ENCODE measurements around the gene LPCAT3. TPM values are rescaled to one million over a fixed set of nuclear protein-coding genes. Genes with fewer than 3 reads are reported as not detected.

Gene LPCAT3
- total and polyA plus RNA-seq, 2 of the 4 experiments (the other 2 are of a cell fraction), result 7.0 to 18.6 TPM

- POLR2A ChIA-PET (ENCODE audit: unreplicated experiment), result no interaction called here
- Histone ChIP-seq H3K23ac (ENCODE audit: low read depth, low read length) (no peak overlapping the region), H3K36me3 (ENCODE audit: control insufficient read depth, insufficient read depth, low read length) (peaks cover 70% of the 10 kb centered on the region), H3K18ac (ENCODE audit: low read depth, low read length) (no peak overlapping the region), H3K4me2 (ENCODE audit: low read depth, low read length) (no peak overlapping the region), H3K14ac (replicated peaks; ENCODE audit: low read depth, low read length) (no peak overlapping the region), H3K4ac (ENCODE audit: low read depth, low read length) (no peak overlapping the region), H2BK20ac (ENCODE audit: low read depth, low read length) (no peak overlapping the region), H3K9me3 (ENCODE audit: control insufficient read depth, insufficient read depth, low read length) (no peaks in the 10 kb centered on the region), H2AK5ac (ENCODE audit: low read depth, low read length) (no peak overlapping the region), H2BK5ac (ENCODE audit: low read depth, low read length, poor library complexity, severe bottlenecking) (no peak overlapping the region), H3K9me1 (ENCODE audit: insufficient read depth, low read length) (peaks cover 3% of the 10 kb centered on the region; the same call in 1 of the 2 replicates), H4K8ac (ENCODE audit: low read depth in 2 of 2, low read length in 2 of 2) (no peak overlapping the region), H2AK9ac (replicated peaks; ENCODE audit: low read depth, low read length, poor library complexity) (no peak overlapping the region), H2BK15ac (ENCODE audit: low read depth, low read length) (no peak overlapping the region), H3K79me1 (ENCODE audit: low read depth in 1 of 2, low read length in 2 of 2) (peaks cover 6 to 17% of the 10 kb centered on the region in 2 experiments), H4K91ac (ENCODE audit: insufficient read depth, low read depth, low read length) (no peak overlapping the region), H4K20me1 (ENCODE audit: insufficient read depth, low read length) (no peaks in the 10 kb centered on the region), H3K4me1 (ENCODE audit: control insufficient read depth, insufficient read depth, low read length) (no peaks in the 10 kb centered on the region), H2AFZ (replicated peaks; ENCODE audit: low read length, poor library complexity) (no peak overlapping the region), H3K9ac (ENCODE audit: low read depth, low read length) (no peak overlapping the region), H3K27me3 (ENCODE audit: control insufficient read depth, insufficient read depth, low read length) (no peaks in the 10 kb centered on the region), H3K4me3 (ENCODE audit: insufficient read depth, low read depth, low read length) (no peak overlapping the region), H2BK120ac (ENCODE audit: low read depth, low read length) (no peak overlapping the region), H3K27ac (ENCODE audit: insufficient read depth, low read length) (no peak overlapping the region), H3K56ac (ENCODE audit: extremely low read depth, insufficient read depth, low read length) (no peak overlapping the region), H4K5ac (ENCODE audit: low read depth, low read length) (no peak overlapping the region)
- dilution Hi-C loops (cut with HindIII; ENCODE audit: low sequenced_read_pairs, unreplicated experiment) (no loop called here), in situ Hi-C loops (cut with MboI; ENCODE audit: low sequenced_read_pairs) (no loop called here), intact Hi-C loops (cut with micrococcal nuclease) (no loop called here)
- no TSS peak for BruUV-seq (replicated peaks)
- ATAC-seq (ENCODE audit: low read depth) (no peak), DNase-seq (no peak)
- no peak for TF ChIP-seq SMC3 (IDR thresholded peaks at IDR 0.05; ENCODE audit: low read depth, low read length)
- 100% methylated on average over 2 of the region's 6 CpGs; no CpG with 5 or more reads in 1 of the 2 experiments for WGBS, 2 experiments (ENCODE audit: extremely low coverage in 2 of 2, insufficient read length in 1 of 2)
- CTCF ChIA-PET, result no interaction called here
Measured at GRCh38 chr12:6979021-6979420, 39.3 kb downstream of the LPCAT3 start.

Data from IMR-90 (cell line).